ENCODE results near the gene ADRA2C. TPM values are rescaled to one million over a fixed set of nuclear protein-coding genes. Genes with fewer than 3 reads are reported as not detected.

ADRA2C gene
- total RNA-seq, 2 experiments from 2014 or later = 0.21 TPM; not detected in 1

GRCh38 chr4:3765271-3766035 lies 732 bp upstream of the ADRA2C start:
- Histone ChIP-seq H3K4me2 (ENCODE audit: low read length) (no peak overlapping the region), H3K27ac (ENCODE audit: low read depth, low read length, poor library complexity, severe bottlenecking) (no peak overlapping the region), H4K20me1 (ENCODE audit: insufficient read depth, low read length) (no peaks in the 10 kb centered on the region), H2AFZ (ENCODE audit: low read length) (no peak overlapping the region), H3K4me1 (ENCODE audit: insufficient read depth, low read length, poor library complexity, severe bottlenecking) (peaks cover 28% of the 10 kb centered on the region), H3K4me3 (ENCODE audit: low read depth, low read length, poor library complexity, severe bottlenecking) (no peak overlapping the region), H3K36me3 (ENCODE audit: insufficient read depth, low read length) (no peaks in the 10 kb centered on the region), H3K9me2 (ENCODE audit: insufficient read depth, low read length) (no peaks in the 10 kb centered on the region), H3K9me3 (ENCODE audit: low read length) (no peaks in the 10 kb centered on the region), H3K79me2 (ENCODE audit: insufficient read depth, low read depth, low read length) (no peaks in the 10 kb centered on the region)
- CTCF ChIA-PET (ENCODE audit: unreplicated experiment) = interaction anchor here (0.6 kb wide), 1 partner anchor 508 kb away, joined by 3 read pairs; no protein-coding TSS in a partner anchor
- no TSS peak for BruUV-seq (replicated peaks)
- POLR2A ChIA-PET = no interaction called here
- intact Hi-C loops (cut with micrococcal nuclease; ENCODE audit: unreplicated experiment) = no loop called here
- DNase-seq (ENCODE audit: low spot score) = no peak
- TF ChIP-seq CTCF (conservative IDR thresholded peaks at IDR 0.05; ENCODE audit: low read length) (no peak), EZH2phosphoT487 (IDR thresholded peaks at IDR 0.05; ENCODE audit: borderline replicate concordance, low read depth, low read length) (no peak)

GRCh38 chr4:3766785-3767569 lies 792 bp downstream of the ADRA2C start:
- intact Hi-C loops (cut with micrococcal nuclease; ENCODE audit: unreplicated experiment) = no loop called here

More at GRCh38 chr4:3766785-3767569, 792 bp downstream of the ADRA2C start:
- H3K27ac ChIP-seq (ENCODE audit: low read depth, low read length, poor library complexity, severe bottlenecking) = no peak overlapping the region
- peaks cover 40% of the 10 kb centered on the region for H3K4me1 ChIP-seq (ENCODE audit: insufficient read depth, low read length, poor library complexity, severe bottlenecking)
- no peak overlapping the region for H3K4me2 ChIP-seq (ENCODE audit: low read length)
- no peaks in the 10 kb centered on the region for H3K79me2 ChIP-seq (ENCODE audit: insufficient read depth, low read depth, low read length)
- no peaks in the 10 kb centered on the region for H4K20me1 ChIP-seq (ENCODE audit: insufficient read depth, low read length)
- BruUV-seq (replicated peaks) = no TSS peak
- H2AFZ ChIP-seq (ENCODE audit: low read length) = no peak overlapping the region
- H3K9me3 ChIP-seq (ENCODE audit: low read length) = no peaks in the 10 kb centered on the region
- no peaks in the 10 kb centered on the region for H3K9me2 ChIP-seq (ENCODE audit: insufficient read depth, low read length)
- CTCF ChIA-PET (ENCODE audit: unreplicated experiment) = no interaction called here
- no peak overlapping the region for H3K4me3 ChIP-seq (ENCODE audit: low read depth, low read length, poor library complexity, severe bottlenecking)
- no peak for TF ChIP-seq CTCF (conservative IDR thresholded peaks at IDR 0.05; ENCODE audit: low read length)
- no peak for DNase-seq (ENCODE audit: low spot score)
- no peaks in the 10 kb centered on the region for H3K36me3 ChIP-seq (ENCODE audit: insufficient read depth, low read length)
- POLR2A ChIA-PET = no interaction called here

Measured in OCI-LY7 (cell line).